Measurements from ENCODE around the gene C9.

GRCh38 chr5:39315995-39316394 is 48.3 kb downstream of the C9 start:
- TF ChIP-seq CTCF (IDR thresholded peaks at IDR 0.05) = no peak
- no peak for TF ChIP-seq POLR2AphosphoS5 (IDR thresholded peaks at IDR 0.05)
- TF ChIP-seq POLR2A (IDR thresholded peaks at IDR 0.05) = no peak
